Testis (tissue), 3 donors: ENCODE measurements around the gene NKAIN4. TPM values are rescaled to one million over a fixed set of nuclear protein-coding genes. Genes with fewer than 3 reads are reported as not detected.

Source experiments
- DNase-seq: peaks from one replicate; pipeline ENCODE4 v3.0.0-alpha.2; 2019
- H3K27ac ChIP-seq, 2 donors: fragments of 200-600 bp; sonication (generic); one replicate each; pipeline ENCODE4 v1.5.1; 2019
- H3K27me3 ChIP-seq: fragments of 200-600 bp; sonication (generic); one replicate; pipeline ENCODE4 v1.5.1; 2019
- H3K36me3 ChIP-seq: fragments of 200-600 bp; sonication (generic); one replicate; pipeline ENCODE4 v1.5.1; 2017; ENCODE audit warnings: low read depth; ENCODE audit errors: missing control alignments
- H3K4me1 ChIP-seq: fragments of 200-600 bp; sonication (generic); one replicate; pipeline ENCODE4 v1.5.1; 2019
- H3K4me3 ChIP-seq, 2 donors: fragments of 200-600 bp; sonication (generic); one replicate each; pipeline ENCODE4 v1.5.1; 2017 to 2019
- H3K9me3 ChIP-seq: fragments of 200-600 bp; sonication (generic); one replicate; pipeline ENCODE4 v1.5.1; 2017
- CTCF ChIP-seq, 3 experiments: fragments of 450-650 bp in 2 of 3; fragments of 200-600 bp in 1 of 3; sonication (generic) in 1 of 3; IDR thresholded peaks; one replicate each; pipeline ENCODE4 v1.5.1; 2016 to 2019; ENCODE audit warnings: antibody characterized with exemption in 3 of 3, mild to moderate bottlenecking in 2 of 3, moderate library complexity in 1 of 3
- POLR2A ChIP-seq: fragments of 450-650 bp; IDR thresholded peaks from one replicate; pipeline ENCODE4 v1.6.1; 2017; ENCODE audit warnings: antibody characterized with exemption, mild to moderate bottlenecking, moderate library complexity
- WGBS, 2 donors: methylation state at CpG; one replicate each; pipeline ENCODE4 v1.1.5; 2018; 5-methylcytosine and 5-hydroxymethylcytosine counted together
- intact Hi-C: fragments of 100-400 bp; cut with DNase I; formaldehyde crosslinking; loops from one replicate; pipeline ENCODE4 v1.15.1; 2023; ENCODE audit warnings: low total_unique reads
- polyA plus RNA-seq: library from polyadenylated mRNA; stranded (reverse); fragments of 350-450 nt; fragmentation: Illumina TruSeq; extraction: RNeasy Lipid Tissue Mini Kit (QIAGEN cat#74804); gene quantifications from one replicate; pipeline ENCODE4 v1.2.3, GENCODE V29; 2014; ENCODE audit warnings: low read depth, low replicate concordance; ENCODE audit not compliant: insufficient read depth
- total RNA-seq, 2 donors: library from RNA; depleted of rRNA; stranded (reverse); fragments of >200 nt; gene quantifications; one replicate each; pipeline ENCODE4 v1.2.3, GENCODE V29; 2016

Gene NKAIN4
- total and polyA plus RNA-seq, 3 donors from 2014 or later: 3.9 to 6.0 (median 4.7) TPM

GRCh38 chr20:63226042-63226943 is 28.0 kb downstream of the NKAIN4 start:
- no peak overlapping the region for H3K27ac ChIP-seq
- H3K27me3 ChIP-seq: no peaks in the 10 kb centered on the region
- H3K4me1 ChIP-seq: peaks cover 11% of the 10 kb centered on the region
- H3K4me3 ChIP-seq: no peak overlapping the region
- TF ChIP-seq CTCF (IDR thresholded peaks at IDR 0.05) (no peak), POLR2A (no peak)
- intact Hi-C loops: no loop called here
- 90 to 91% methylated on average over 6 to 19 of the region's 19 CpGs for WGBS, 2 donors
- no peaks in the 10 kb centered on the region for H3K36me3 ChIP-seq
- no peaks in the 10 kb centered on the region for H3K9me3 ChIP-seq
- no peak for DNase-seq

DNA sequence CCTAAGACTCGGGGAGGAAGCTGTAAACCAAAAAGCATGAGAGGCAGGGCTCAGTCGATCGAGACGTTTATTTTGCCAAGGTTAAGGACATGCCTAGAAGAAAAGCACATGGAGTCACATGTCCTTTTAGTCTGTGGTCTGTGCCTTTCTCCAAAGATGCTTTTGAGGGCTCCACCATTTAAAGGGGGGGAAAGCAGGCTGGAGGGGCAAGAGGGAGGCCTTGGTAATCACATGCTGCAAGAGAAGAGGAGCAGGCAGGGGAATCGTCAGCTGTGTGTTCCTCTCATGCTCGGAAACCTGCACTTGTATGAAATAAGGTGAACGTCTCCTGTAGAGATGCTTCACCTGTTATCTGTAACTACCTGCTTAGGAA is 29.2 kb downstream of the NKAIN4 start:
- Histone ChIP-seq H3K36me3 (no peaks in the 10 kb centered on the region), H3K4me1 (peaks cover 6% of the 10 kb centered on the region), H3K4me3 (no peak overlapping the region), H3K27ac (no peak overlapping the region), H3K9me3 (no peaks in the 10 kb centered on the region), H3K27me3 (no peaks in the 10 kb centered on the region)
- intact Hi-C loops: no loop called here
- TF ChIP-seq POLR2A: no peak
- TF ChIP-seq CTCF (IDR thresholded peaks at IDR 0.05): no peak
- no peak for DNase-seq
- 45 to 50% methylated on average over 7 of the region's 7 CpGs for WGBS, 2 donors

DNA sequence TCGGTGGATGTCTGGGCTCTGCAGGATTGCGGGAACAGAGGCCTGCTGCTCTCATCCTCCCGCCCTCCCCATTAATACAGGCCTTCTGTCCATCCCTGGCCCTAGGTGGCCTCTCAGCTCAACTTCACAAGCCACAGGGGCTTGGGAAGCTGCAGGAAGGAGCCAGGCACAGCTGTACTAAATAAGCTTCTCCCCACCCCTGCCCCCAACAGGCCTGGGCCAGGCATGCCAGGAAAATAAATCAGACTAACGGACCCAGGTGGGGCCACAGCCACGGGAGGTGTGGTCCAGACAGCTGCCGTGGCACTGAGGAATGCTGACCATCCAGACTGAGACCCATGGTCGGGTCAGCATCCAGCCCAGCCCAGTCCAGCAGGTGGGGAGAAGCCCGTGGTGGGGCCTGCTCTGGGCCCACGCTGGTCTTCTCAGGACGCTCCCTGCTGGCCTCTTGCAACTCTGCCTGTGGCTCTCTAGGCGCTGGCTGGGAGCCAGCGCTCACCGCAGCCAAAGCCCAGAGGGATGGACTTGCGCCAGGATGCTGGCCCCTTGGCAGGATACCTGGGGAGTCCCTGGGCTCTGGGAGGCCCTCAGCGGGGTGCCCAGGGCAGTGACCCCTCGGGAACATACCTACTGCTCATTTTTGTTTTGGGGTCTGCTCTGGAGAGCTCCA is 29.7 kb downstream of the NKAIN4 start:
- intact Hi-C loops: no loop called here
- TF ChIP-seq CTCF (IDR thresholded peaks at IDR 0.05) (peak in 1 of 3 experiments; percentile 14), POLR2A (no peak)

GRCh38 chr20:63223826-63224207 is 30.4 kb downstream of the NKAIN4 start:
- Histone ChIP-seq H3K27me3 (no peaks in the 10 kb centered on the region), H3K9me3 (no peaks in the 10 kb centered on the region), H3K27ac (no peak overlapping the region), H3K4me3 (no peak overlapping the region), H3K4me1 (peaks cover 6% of the 10 kb centered on the region), H3K36me3 (no peaks in the 10 kb centered on the region)
- DNase-seq: no peak
- intact Hi-C loops: no loop called here
- WGBS, 2 donors: 82 to 88% methylated on average over 5 to 6 of the region's 6 CpGs
- TF ChIP-seq POLR2A (no peak), CTCF (IDR thresholded peaks at IDR 0.05) (no peak)

More for the DNA sequence above, 29.7 kb downstream of the NKAIN4 start:
- Histone ChIP-seq H3K36me3 (no peaks in the 10 kb centered on the region), H3K9me3 (no peaks in the 10 kb centered on the region), H3K27ac (no peak overlapping the region), H3K27me3 (no peaks in the 10 kb centered on the region), H3K4me1 (peaks cover 6% of the 10 kb centered on the region), H3K4me3 (no peak overlapping the region)
- peak; percentile 68 for DNase-seq
- 33 to 46% methylated on average over 4 to 16 of the region's 16 CpGs for WGBS, 2 donors
